ENCODE measurements around the gene ST3GAL3.

ST3GAL3 gene

GRCh38 chr1:43687301-43688108 is 19.8 kb upstream of the ST3GAL3 start:
- Histone ChIP-seq H3K4me1 (ENCODE audit: control insufficient read depth, insufficient read depth, low read length) (no peaks in the 10 kb centered on the region), H3K9me3 (ENCODE audit: control insufficient read depth, insufficient read depth, low read depth, low read length) (no peaks in the 10 kb centered on the region), H3K36me3 (ENCODE audit: control insufficient read depth in 2 of 2, insufficient read depth in 1 of 2, low read length in 2 of 2) (peaks cover 37 to 100% of the 10 kb centered on the region in 2 experiments), H3K27ac (ENCODE audit: extremely low read depth, low read depth, low read length) (no peak overlapping the region), H3K4me3 (ENCODE audit: low read depth, low read length) (no peak overlapping the region)
- TF ChIP-seq ZNF133 (tag by site-specific recombination; IDR thresholded peaks at IDR 0.05) (no peak), ZNF335 (tag by site-specific recombination; conservative IDR thresholded peaks at IDR 0.05) (no peak), ZNF114 (tag by site-specific recombination; IDR thresholded peaks at IDR 0.05) (no peak), ZNF624 (tag by site-specific recombination; IDR thresholded peaks at IDR 0.05) (no peak), ZFP41 (tag by site-specific recombination; IDR thresholded peaks at IDR 0.05; ENCODE audit: borderline replicate concordance) (no peak), EGR2 (tag by site-specific recombination; IDR thresholded peaks at IDR 0.05; ENCODE audit: low read depth) (no peak), ZNF292 (tag by site-specific recombination; IDR thresholded peaks at IDR 0.05; ENCODE audit: borderline replicate concordance, low read depth) (no peak), ZNF433 (tag by site-specific recombination; IDR thresholded peaks at IDR 0.05; ENCODE audit: low read depth) (no peak), ZBTB8A (tag by site-specific recombination; IDR thresholded peaks at IDR 0.05) (no peak), ZNF701 (tag by site-specific recombination; IDR thresholded peaks at IDR 0.05) (no peak), ZNF416 (tag by site-specific recombination; IDR thresholded peaks at IDR 0.05) (no peak)
- ChIA-PET POLR2A (interaction anchor here (0.8 to 2.0 kb wide), 2 partner anchors 37 kb away, joined by 3 to 6 read pairs; partner anchors contain the start of gene KDM4A), CTCF (interaction anchor here (0.6 to 1.6 kb wide), 2 partner anchors 14 to 79 kb away, joined by 3 read pairs; no protein-coding TSS in a partner anchor)

GRCh38 chr1:43688109-43688387 is 19.3 kb upstream of the ST3GAL3 start:
- TF ChIP-seq ZNF121 (tag by site-specific recombination; IDR thresholded peaks at IDR 0.05) (peak; percentile 87), ZNF621 (tag by site-specific recombination; IDR thresholded peaks at IDR 0.05) (no peak)
- TF ChIP-seq, protein P1, sequence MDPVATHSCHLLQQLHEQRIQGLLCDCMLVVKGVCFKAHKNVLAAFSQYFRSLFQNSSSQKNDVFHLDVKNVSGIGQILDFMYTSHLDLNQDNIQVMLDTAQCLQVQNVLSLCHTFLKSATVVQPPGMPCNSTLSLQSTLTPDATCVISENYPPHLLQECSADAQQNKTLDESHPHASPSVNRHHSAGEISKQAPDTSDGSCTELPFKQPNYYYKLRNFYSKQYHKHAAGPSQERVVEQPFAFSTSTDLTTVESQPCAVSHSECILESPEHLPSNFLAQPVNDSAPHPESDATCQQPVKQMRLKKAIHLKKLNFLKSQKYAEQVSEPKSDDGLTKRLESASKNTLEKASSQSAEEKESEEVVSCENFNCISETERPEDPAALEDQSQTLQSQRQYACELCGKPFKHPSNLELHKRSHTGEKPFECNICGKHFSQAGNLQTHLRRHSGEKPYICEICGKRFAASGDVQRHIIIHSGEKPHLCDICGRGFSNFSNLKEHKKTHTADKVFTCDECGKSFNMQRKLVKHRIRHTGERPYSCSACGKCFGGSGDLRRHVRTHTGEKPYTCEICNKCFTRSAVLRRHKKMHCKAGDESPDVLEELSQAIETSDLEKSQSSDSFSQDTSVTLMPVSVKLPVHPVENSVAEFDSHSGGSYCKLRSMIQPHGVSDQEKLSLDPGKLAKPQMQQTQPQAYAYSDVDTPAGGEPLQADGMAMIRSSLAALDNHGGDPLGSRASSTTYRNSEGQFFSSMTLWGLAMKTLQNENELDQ (tag by site-specific recombination; IDR thresholded peaks at IDR 0.05; ENCODE audit: low read depth) = no peak
- CTCF ChIA-PET = interaction anchor here (0.6 kb wide), 1 partner anchor 80 kb away, joined by 3 read pairs; no protein-coding TSS in a partner anchor
- POLR2A ChIA-PET = interaction anchor here (2.0 kb wide), 1 partner anchor 38 kb away, joined by 6 read pairs; the partner anchor contains the start of gene KDM4A
- Histone ChIP-seq H3K36me3 (ENCODE audit: control insufficient read depth in 2 of 2, insufficient read depth in 1 of 2, low read length in 2 of 2) (peaks cover 38 to 100% of the 10 kb centered on the region in 2 experiments), H3K4me3 (ENCODE audit: low read depth, low read length) (no peak overlapping the region), H3K27ac (ENCODE audit: extremely low read depth, low read depth, low read length) (no peak overlapping the region), H3K9me3 (ENCODE audit: control insufficient read depth, insufficient read depth, low read depth, low read length) (no peaks in the 10 kb centered on the region), H3K4me1 (ENCODE audit: control insufficient read depth, insufficient read depth, low read length) (no peaks in the 10 kb centered on the region)

GRCh38 chr1:43688594-43689000 is 18.7 kb upstream of the ST3GAL3 start:
- Histone ChIP-seq H3K4me3 (ENCODE audit: low read depth, low read length) (no peak overlapping the region), H3K4me1 (ENCODE audit: control insufficient read depth, insufficient read depth, low read length) (no peaks in the 10 kb centered on the region), H3K9me3 (ENCODE audit: control insufficient read depth, insufficient read depth, low read depth, low read length) (no peaks in the 10 kb centered on the region), H3K27ac (ENCODE audit: extremely low read depth, low read depth, low read length) (no peak overlapping the region), H3K36me3 (ENCODE audit: control insufficient read depth in 2 of 2, insufficient read depth in 1 of 2, low read length in 2 of 2) (peaks cover 38 to 100% of the 10 kb centered on the region in 2 experiments)
- ChIA-PET CTCF (interaction anchor here (1.1 kb wide), 1 partner anchor 246 kb away, joined by 3 read pairs; no protein-coding TSS in a partner anchor), POLR2A (interaction anchor here (0.7 to 2.0 kb wide), 2 partner anchors 38 to 116 kb away, joined by 3 to 6 read pairs; partner anchors contain the start of gene KDM4A)
- TF ChIP-seq ZNF175 (tag by site-specific recombination; IDR thresholded peaks at IDR 0.05) (no peak), SP2 (tag by site-specific recombination; IDR thresholded peaks at IDR 0.05) (no peak), TRIM28 (IDR thresholded peaks at IDR 0.05; ENCODE audit: borderline replicate concordance, low read length) (no peak), ZNF768 (tag by site-specific recombination; IDR thresholded peaks at IDR 0.05) (no peak), ZNF335 (tag by site-specific recombination; conservative IDR thresholded peaks at IDR 0.05) (no peak)
- TF ChIP-seq, protein P2, sequence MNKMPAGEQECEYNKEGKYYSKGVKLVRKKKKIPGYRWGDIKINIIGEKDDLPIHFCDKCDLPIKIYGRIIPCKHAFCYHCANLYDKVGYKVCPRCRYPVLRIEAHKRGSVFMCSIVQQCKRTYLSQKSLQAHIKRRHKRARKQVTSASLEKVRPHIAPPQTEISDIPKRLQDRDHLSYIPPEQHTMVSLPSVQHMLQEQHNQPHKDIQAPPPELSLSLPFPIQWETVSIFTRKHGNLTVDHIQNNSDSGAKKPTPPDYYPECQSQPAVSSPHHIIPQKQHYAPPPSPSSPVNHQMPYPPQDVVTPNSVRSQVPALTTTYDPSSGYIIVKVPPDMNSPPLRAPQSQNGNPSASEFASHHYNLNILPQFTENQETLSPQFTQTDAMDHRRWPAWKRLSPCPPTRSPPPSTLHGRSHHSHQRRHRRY (tag by site-specific recombination; IDR thresholded peaks at IDR 0.05) = no peak
- TF ChIP-seq, protein P3, sequence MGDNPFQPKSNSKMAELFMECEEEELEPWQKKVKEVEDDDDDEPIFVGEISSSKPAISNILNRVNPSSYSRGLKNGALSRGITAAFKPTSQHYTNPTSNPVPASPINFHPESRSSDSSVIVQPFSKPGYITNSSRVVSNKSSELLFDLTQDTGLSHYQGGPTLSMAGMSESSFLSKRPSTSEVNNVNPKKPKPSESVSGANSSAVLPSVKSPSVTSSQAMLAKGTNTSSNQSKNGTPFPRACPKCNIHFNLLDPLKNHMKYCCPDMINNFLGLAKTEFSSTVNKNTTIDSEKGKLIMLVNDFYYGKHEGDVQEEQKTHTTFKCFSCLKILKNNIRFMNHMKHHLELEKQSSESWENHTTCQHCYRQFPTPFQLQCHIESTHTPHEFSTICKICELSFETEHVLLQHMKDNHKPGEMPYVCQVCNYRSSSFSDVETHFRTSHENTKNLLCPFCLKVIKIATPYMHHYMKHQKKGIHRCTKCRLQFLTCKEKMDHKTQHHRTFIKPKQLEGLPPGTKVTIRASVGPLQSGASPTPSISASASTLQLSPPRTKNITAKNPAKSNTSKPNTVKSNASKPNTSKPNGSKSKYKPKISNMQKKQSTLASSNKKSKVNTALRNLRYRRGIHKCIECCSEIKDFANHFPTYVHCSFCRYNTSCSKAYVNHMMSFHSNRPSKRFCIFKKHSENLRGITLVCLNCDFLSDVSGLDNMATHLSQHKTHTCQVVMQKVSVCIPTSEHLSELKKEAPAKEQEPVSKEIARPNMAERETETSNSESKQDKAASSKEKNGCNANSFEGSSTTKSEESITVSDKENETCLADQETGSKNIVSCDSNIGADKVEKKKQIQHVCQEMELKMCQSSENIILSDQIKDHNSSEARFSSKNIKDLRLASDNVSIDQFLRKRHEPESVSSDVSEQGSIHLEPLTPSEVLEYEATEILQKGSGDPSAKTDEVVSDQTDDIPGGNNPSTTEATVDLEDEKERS (tag by site-specific recombination; IDR thresholded peaks at IDR 0.05) = no peak
